Adrenal gland (tissue), 5 donors: ENCODE results near the gene CUL2.

Experiments used
- CTCF ChIP-seq, 6 experiments: fragments of 450-650 bp in 4 of 6; fragments of 200-600 bp in 2 of 6; sonication (generic) in 1 of 6; IDR thresholded peaks; 1 replicate in 5 of 6; 2 replicates in 1 of 6; pipeline versions ENCODE4 v1.5.1 to v1.8.0; 2016 to 2021; ENCODE audit warnings: antibody characterized with exemption in 6 of 6, mild to moderate bottlenecking in 2 of 6, moderate library complexity in 1 of 6
- POLR2A ChIP-seq, 2 donors: fragments of 450-650 bp; IDR thresholded peaks; one replicate each; pipeline ENCODE4 v1.6.1; 2017; ENCODE audit warnings: antibody characterized with exemption in 2 of 2, mild to moderate bottlenecking in 2 of 2, moderate library complexity in 1 of 2
- donor health status: DM: no; HTN: no; CAD: no.

- no peak for TF ChIP-seq POLR2A (IDR thresholded peaks at IDR 0.05)
- no peak for TF ChIP-seq CTCF (IDR thresholded peaks at IDR 0.05)
Observed at GRCh38 chr10:35043796-35044344, 46.3 kb downstream of the CUL2 start.
